ENCODE measurements around the gene CCDC77. TPM values are rescaled to one million over a fixed set of nuclear protein-coding genes. Genes with fewer than 3 reads are reported as not detected.

Gene CCDC77
- total RNA-seq, 1 experiment from 2014 or later, result 26.6 TPM

DNA sequence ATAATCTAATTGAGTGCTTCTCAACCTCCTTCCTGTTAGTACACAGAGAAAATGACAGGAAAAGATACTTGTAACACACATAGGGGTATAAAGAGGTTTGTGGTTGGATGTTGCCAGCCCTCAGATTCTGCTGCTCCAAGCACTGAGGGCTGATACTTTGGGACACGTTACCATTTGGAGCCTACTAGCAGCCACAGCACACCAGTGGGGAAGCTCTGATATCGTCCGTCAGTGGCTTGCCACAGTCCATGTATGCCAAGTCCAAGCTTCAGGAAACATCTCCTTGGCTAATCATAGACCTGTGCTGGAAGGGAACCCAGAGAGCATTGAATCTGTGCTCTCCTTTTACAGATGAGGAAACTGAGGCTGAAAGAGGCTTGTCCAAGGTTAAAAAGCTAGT lies 80.6 kb downstream of the CCDC77 start:
- Histone ChIP-seq H3K36me3 (replicated peaks; ENCODE audit: control insufficient read depth, insufficient read depth, low read length) (no peaks in the 10 kb centered on the region), H3K4me3 (ENCODE audit: insufficient read depth, low read depth, low read length) (no peak overlapping the region), H3K27me3 (ENCODE audit: control insufficient read depth, insufficient read depth, low read length) (no peaks in the 10 kb centered on the region)
- DNase-seq, result no peak

GRCh38 chr12:484096-484495 lies 82.7 kb downstream of the CCDC77 start:
- Histone ChIP-seq H3K36me3 (replicated peaks; ENCODE audit: control insufficient read depth, insufficient read depth, low read length) (no peaks in the 10 kb centered on the region), H3K27me3 (ENCODE audit: control insufficient read depth, insufficient read depth, low read length) (no peaks in the 10 kb centered on the region), H3K4me3 (ENCODE audit: insufficient read depth, low read depth, low read length) (no peak overlapping the region)
- no peak for DNase-seq

DNA sequence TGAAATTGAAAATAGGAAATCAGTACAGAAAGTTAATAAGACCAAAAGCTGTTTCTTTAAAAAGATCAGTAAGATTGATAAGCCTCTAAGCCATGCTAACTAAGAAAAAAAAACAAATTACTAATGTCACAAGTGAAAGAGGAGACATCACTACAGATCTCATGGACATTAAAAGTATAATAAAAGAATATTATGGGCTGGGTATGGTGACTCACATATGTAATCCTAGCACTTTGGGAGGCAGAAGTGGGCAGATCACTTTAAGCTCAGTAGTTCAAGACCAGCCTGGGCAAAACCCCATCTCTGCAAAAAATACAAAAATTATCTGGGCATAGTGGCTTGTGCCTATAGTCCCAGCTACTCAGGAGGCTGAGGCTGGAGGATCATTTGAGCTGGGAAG lies 88.8 kb downstream of the CCDC77 start:
- no peak overlapping the region for H3K4me3 ChIP-seq (ENCODE audit: insufficient read depth, low read depth, low read length)
- no peaks in the 10 kb centered on the region for H3K27me3 ChIP-seq (ENCODE audit: control insufficient read depth, insufficient read depth, low read length)
- H3K36me3 ChIP-seq (replicated peaks; ENCODE audit: control insufficient read depth, insufficient read depth, low read length), result no peaks in the 10 kb centered on the region
- no peak for DNase-seq

Other genes starting within 250 kb of the CCDC77 start
- gene SLC6A12, start 187.5 kb upstream of the CCDC77 start, total RNA-seq (2014; rRNA removed; shearing (Covaris generic)), result 0.31 TPM in 1 of 2 replicates, not detected in the other
- not detected in 2 replicates for gene SLC6A13, start 138.8 kb upstream of the CCDC77 start, total RNA-seq (2014; rRNA removed; shearing (Covaris generic))
- gene KDM5A, start 12.3 kb upstream of the CCDC77 start, total RNA-seq (2014; rRNA removed; shearing (Covaris generic)), result 17.5 and 37.3 TPM in 2 replicates
- 10.9 and 15.5 TPM in 2 replicates for gene B4GALNT3, start 58.3 kb downstream of the CCDC77 start, total RNA-seq (2014; rRNA removed; shearing (Covaris generic))